GM12878 (cell line): Measurements from ENCODE around the gene ABI2. TPM values are rescaled to one million over a fixed set of nuclear protein-coding genes. Genes with fewer than 3 reads are reported as not detected.

ENCODE experiments used
- BRCA1 ChIP-seq: IDR thresholded peaks from 2 replicates; pipeline ENCODE4 v1.6.1; 2011; ENCODE audit warnings: low read depth, low read length, improper control_type of control experiment
- CBFB ChIP-seq: IDR thresholded peaks from 2 replicates; pipeline ENCODE4 v1.6.1; 2016; ENCODE audit warnings: antibody characterized with exemption, low read depth
- CBX3 ChIP-seq: fragments of 200-600 bp; sonication (generic); IDR thresholded peaks from 2 replicates; pipeline ENCODE4 v1.6.1; 2016; ENCODE audit warnings: low read depth, borderline replicate concordance
- CHD4 ChIP-seq: fragments of 200-600 bp; sonication (generic); IDR thresholded peaks from 2 replicates; pipeline ENCODE4 v1.6.1; 2016; ENCODE audit warnings: mild to moderate bottlenecking
- EP300 ChIP-seq, 2 experiments: fragments of 150-350 bp in 1 of 2; IDR thresholded peaks; 2 replicates each; pipeline ENCODE4 v1.6.1; 2011 to 2012; ENCODE audit warnings: low read depth in 2 of 2, low read length in 2 of 2, borderline replicate concordance in 1 of 2, improper control_type of control experiment in 1 of 2, inconsistent platforms in 1 of 2; ENCODE audit not compliant: control insufficient read depth in 1 of 2
- HCFC1 ChIP-seq: fragments of 150-350 bp; IDR thresholded peaks from 2 replicates; pipeline ENCODE4 v1.6.1; 2014; ENCODE audit warnings: low read length
- MTA3 ChIP-seq: IDR thresholded peaks from 2 replicates; pipeline ENCODE4 v1.6.1; 2012; ENCODE audit warnings: low read length, inconsistent platforms, borderline replicate concordance
- MYB ChIP-seq: fragments of 150-350 bp; IDR thresholded peaks from 2 replicates; pipeline ENCODE4 v1.6.1; 2014; ENCODE audit warnings: mild to moderate bottlenecking, low read depth, low read length, borderline replicate concordance
- NR2C2 ChIP-seq: IDR thresholded peaks from 2 replicates; pipeline ENCODE4 v1.6.1; 2011; ENCODE audit warnings: borderline replicate concordance, low read depth; ENCODE audit not compliant: control insufficient read depth, insufficient read length
- PAX8 ChIP-seq: fragments of 450-650 bp; IDR thresholded peaks from 2 replicates; pipeline ENCODE4 v1.6.1; 2017; ENCODE audit warnings: mild to moderate bottlenecking, moderate library complexity
- POLR2AphosphoS2 ChIP-seq: IDR thresholded peaks from 2 replicates; pipeline ENCODE4 v1.6.1; 2011; ENCODE audit warnings: low read depth, mild to moderate bottlenecking, low read length, improper control_type of control experiment, moderate library complexity
- SMAD5 ChIP-seq: IDR thresholded peaks from 2 replicates; pipeline ENCODE4 v1.6.1; 2016; ENCODE audit warnings: antibody characterized with exemption, low read depth
- SRF ChIP-seq, 2 experiments: IDR thresholded peaks; 2 replicates each; pipeline ENCODE4 v1.6.1; 2011; ENCODE audit warnings: low read depth in 2 of 2, low read length in 2 of 2, mild to moderate bottlenecking in 1 of 2, moderate library complexity in 1 of 2
- polyA plus RNA-seq, 11 experiments: library from polyadenylated mRNA; depleted of rRNA in 4 of 11; unstranded in 6 of 11; stranded (reverse) in 5 of 11; fragments of >200 nt; fragmentation: Nextera tagmentation in 4 of 11; fragmentation: Illumina TruSeq in 1 of 11; extraction: Ambion mirVana in 4 of 11; extraction: Trizol in 1 of 11; gene quantifications; 1 replicate in 1 of 11; 2 replicates in 10 of 11; pipeline versions ENCODE4 v1.2.1 to v1.2.3, GENCODE V29; 2011 to 2016; ENCODE audit warnings: inconsistent platforms in 2 of 11, missing spikeins in 2 of 11, low read depth in 1 of 11
- total RNA-seq, 4 experiments: library from RNA; depleted of rRNA in 3 of 4; stranded (reverse); fragments of >200 nt in 3 of 4; fragmentation: Illumina TruSeq in 1 of 4; extraction: Trizol in 1 of 4; gene quantifications; 2 replicates each; pipeline versions ENCODE4 v1.2.1 to v1.2.3, GENCODE V29; 2013 to 2021
- TF ChIP-seq, protein P1 (sequence below): IDR thresholded peaks from 2 replicates; pipeline ENCODE4 v1.6.1; 2012; ENCODE audit warnings: low read length, inconsistent platforms
- TF ChIP-seq, protein P2 (sequence below): fragments of 450-650 bp; formaldehyde crosslinking; IDR thresholded peaks from 2 replicates; pipeline ENCODE4 v1.4.0; 2022; ENCODE audit warnings: mild to moderate bottlenecking, moderate library complexity
- TF ChIP-seq, protein P3 (sequence below): IDR thresholded peaks from 2 replicates; pipeline ENCODE4 v1.6.1; 2012; ENCODE audit warnings: improper control_type of control experiment, low read depth, low read length; ENCODE audit not compliant: insufficient replicate concordance
- TF ChIP-seq, protein P4 (sequence below): fragments of 450-650 bp; IDR thresholded peaks from 2 replicates; pipeline ENCODE4 v1.6.1; 2018; ENCODE audit warnings: borderline replicate concordance, mild to moderate bottlenecking; ENCODE audit not compliant: partially characterized antibody

Gene ABI2
- total and polyA plus RNA-seq, 10 of the 15 experiments (the other 5 are each of a cell fraction or from before 2014, with no cell fraction given): 8.9 to 44.5 (median 30.3) TPM

DNA sequence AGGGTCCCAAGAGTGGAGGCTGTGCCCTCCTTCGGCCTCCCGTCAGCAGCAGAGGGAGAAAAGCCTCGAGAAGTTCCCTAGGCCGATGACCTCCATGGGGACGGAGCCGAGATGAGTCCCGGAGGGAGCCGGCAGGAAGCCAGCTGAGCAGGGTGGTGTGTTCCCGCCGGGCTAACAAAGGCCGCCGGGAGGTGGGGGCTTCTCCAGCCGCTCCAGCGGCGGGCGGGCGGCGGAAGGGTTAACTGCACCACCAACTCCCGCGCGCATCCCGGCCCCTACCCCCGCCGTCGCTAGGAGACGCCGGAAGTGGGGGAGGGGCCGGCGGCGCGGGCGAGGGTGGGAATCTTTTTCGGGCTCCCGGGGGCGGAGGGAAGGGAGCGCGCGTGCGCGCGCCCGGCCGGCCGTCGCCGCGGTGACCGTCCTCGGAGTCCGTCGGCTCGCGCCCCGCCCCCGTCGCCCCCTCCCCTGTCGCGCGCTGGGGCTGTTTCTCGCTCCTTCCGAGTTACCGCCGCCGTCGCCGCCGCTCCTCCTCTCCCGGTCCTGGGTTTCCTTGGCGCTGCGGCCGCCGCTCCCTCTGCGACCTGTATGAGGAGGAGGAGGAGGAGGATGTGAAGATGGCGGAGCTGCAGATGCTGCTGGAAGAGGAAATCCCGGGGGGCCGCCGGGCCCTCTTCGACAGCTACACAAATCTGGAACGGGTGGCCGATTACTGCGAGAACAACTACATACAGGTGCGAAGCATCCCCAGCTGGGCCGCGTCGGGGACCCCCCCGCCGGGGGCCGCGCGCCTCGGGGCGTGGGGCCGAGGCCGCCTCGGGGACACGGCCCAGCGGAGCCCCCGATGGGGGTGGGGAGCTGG lies at the start of gene ABI2 (continued):
- 0 out of 4 replicates have a peak, but pooled peaks of 1 of the 2 experiments have one; percentile 19 for TF ChIP-seq SRF (IDR thresholded peaks at IDR 0.05; ENCODE audit: low read depth in 2 of 2, low read length in 2 of 2)
- no peak for TF ChIP-seq MYB
- no peak for TF ChIP-seq CBFB
- TF ChIP-seq, protein P1, sequence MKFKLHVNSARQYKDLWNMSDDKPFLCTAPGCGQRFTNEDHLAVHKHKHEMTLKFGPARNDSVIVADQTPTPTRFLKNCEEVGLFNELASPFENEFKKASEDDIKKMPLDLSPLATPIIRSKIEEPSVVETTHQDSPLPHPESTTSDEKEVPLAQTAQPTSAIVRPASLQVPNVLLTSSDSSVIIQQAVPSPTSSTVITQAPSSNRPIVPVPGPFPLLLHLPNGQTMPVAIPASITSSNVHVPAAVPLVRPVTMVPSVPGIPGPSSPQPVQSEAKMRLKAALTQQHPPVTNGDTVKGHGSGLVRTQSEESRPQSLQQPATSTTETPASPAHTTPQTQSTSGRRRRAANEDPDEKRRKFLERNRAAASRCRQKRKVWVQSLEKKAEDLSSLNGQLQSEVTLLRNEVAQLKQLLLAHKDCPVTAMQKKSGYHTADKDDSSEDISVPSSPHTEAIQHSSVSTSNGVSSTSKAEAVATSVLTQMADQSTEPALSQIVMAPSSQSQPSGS: no peak
- no peak for TF ChIP-seq CHD4
- TF ChIP-seq NR2C2: no peak
- no peak for TF ChIP-seq PAX8
- TF ChIP-seq, protein P2, sequence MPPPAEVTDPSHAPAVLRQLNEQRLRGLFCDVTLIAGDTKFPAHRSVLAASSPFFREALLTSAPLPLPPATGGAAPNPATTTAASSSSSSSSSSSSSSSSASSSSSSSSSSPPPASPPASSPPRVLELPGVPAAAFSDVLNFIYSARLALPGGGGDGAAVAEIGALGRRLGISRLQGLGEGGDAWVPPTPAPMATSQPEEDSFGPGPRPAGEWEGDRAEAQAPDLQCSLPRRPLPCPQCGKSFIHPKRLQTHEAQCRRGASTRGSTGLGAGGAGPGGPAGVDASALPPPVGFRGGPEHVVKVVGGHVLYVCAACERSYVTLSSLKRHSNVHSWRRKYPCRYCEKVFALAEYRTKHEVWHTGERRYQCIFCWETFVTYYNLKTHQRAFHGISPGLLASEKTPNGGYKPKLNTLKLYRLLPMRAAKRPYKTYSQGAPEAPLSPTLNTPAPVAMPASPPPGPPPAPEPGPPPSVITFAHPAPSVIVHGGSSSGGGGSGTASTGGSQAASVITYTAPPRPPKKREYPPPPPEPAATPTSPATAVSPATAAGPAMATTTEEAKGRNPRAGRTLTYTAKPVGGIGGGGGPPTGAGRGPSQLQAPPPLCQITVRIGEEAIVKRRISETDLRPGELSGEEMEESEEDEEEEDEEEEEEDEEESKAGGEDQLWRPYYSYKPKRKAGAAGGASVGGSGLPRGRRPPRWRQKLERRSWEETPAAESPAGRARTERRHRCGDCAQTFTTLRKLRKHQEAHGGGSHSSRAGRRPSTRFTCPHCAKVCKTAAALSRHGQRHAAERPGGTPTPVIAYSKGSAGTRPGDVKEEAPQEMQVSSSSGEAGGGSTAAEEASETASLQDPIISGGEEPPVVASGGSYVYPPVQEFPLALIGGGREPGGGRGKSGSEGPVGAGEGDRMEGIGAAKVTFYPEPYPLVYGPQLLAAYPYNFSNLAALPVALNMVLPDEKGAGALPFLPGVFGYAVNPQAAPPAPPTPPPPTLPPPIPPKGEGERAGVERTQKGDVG: no peak
- TF ChIP-seq, protein P3, sequence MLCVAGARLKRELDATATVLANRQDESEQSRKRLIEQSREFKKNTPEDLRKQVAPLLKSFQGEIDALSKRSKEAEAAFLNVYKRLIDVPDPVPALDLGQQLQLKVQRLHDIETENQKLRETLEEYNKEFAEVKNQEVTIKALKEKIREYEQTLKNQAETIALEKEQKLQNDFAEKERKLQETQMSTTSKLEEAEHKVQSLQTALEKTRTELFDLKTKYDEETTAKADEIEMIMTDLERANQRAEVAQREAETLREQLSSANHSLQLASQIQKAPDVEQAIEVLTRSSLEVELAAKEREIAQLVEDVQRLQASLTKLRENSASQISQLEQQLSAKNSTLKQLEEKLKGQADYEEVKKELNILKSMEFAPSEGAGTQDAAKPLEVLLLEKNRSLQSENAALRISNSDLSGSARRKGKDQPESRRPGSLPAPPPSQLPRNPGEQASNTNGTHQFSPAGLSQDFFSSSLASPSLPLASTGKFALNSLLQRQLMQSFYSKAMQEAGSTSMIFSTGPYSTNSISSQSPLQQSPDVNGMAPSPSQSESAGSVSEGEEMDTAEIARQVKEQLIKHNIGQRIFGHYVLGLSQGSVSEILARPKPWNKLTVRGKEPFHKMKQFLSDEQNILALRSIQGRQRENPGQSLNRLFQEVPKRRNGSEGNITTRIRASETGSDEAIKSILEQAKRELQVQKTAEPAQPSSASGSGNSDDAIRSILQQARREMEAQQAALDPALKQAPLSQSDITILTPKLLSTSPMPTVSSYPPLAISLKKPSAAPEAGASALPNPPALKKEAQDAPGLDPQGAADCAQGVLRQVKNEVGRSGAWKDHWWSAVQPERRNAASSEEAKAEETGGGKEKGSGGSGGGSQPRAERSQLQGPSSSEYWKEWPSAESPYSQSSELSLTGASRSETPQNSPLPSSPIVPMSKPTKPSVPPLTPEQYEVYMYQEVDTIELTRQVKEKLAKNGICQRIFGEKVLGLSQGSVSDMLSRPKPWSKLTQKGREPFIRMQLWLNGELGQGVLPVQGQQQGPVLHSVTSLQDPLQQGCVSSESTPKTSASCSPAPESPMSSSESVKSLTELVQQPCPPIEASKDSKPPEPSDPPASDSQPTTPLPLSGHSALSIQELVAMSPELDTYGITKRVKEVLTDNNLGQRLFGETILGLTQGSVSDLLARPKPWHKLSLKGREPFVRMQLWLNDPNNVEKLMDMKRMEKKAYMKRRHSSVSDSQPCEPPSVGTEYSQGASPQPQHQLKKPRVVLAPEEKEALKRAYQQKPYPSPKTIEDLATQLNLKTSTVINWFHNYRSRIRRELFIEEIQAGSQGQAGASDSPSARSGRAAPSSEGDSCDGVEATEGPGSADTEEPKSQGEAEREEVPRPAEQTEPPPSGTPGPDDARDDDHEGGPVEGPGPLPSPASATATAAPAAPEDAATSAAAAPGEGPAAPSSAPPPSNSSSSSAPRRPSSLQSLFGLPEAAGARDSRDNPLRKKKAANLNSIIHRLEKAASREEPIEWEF: no peak
- no peak for TF ChIP-seq BRCA1
- TF ChIP-seq, protein P4, sequence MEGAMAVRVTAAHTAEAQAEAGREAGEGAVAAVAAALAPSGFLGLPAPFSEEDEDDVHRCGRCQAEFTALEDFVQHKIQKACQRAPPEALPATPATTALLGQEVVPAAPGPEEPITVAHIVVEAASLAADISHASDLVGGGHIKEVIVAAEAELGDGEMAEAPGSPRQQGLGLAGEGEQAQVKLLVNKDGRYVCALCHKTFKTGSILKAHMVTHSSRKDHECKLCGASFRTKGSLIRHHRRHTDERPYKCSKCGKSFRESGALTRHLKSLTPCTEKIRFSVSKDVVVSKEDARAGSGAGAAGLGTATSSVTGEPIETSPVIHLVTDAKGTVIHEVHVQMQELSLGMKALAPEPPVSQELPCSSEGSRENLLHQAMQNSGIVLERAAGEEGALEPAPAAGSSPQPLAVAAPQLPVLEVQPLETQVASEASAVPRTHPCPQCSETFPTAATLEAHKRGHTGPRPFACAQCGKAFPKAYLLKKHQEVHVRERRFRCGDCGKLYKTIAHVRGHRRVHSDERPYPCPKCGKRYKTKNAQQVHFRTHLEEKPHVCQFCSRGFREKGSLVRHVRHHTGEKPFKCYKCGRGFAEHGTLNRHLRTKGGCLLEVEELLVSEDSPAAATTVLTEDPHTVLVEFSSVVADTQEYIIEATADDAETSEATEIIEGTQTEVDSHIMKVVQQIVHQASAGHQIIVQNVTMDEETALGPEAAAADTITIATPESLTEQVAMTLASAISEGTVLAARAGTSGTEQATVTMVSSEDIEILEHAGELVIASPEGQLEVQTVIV: no peak
- TF ChIP-seq POLR2AphosphoS2: no peak
- TF ChIP-seq HCFC1: no peak
- TF ChIP-seq MTA3: no peak
- no peak for TF ChIP-seq SMAD5
- no peak for TF ChIP-seq EP300 (IDR thresholded peaks at IDR 0.05; ENCODE audit: borderline replicate concordance in 1 of 2, control insufficient read depth in 1 of 2, low read depth in 2 of 2, low read length in 2 of 2)
- no peak for TF ChIP-seq CBX3
